Measurements from ENCODE around the gene CCDC88A. TPM values are rescaled to one million over a fixed set of nuclear protein-coding genes. Genes with fewer than 3 reads are reported as not detected.
"Not testable (repeated sequence)": the region's sequence is repeated elsewhere in the genome, so short reads cannot be mapped to it uniquely, and the experiment has no call there.

Gene CCDC88A
- polyA plus RNA-seq, 1 of the 3 experiments (the other 2 are of a cell fraction) = 7.0 TPM

- peak overlapping the region; percentile 90 for H3K4me2 ChIP-seq
- peak overlapping the region; percentile 91 for H2AFZ ChIP-seq (ENCODE audit: low read depth)
- H3K9me2 ChIP-seq = no peaks in the 10 kb centered on the region
- no peak for DNase-seq
- 8% methylated on average over 13 of the region's 13 CpGs for WGBS (ENCODE audit: low lambda C conversion rate)
- no peak for TF ChIP-seq RCOR1 (IDR thresholded peaks at IDR 0.05; ENCODE audit: low read length)
- TF ChIP-seq CHD2 (IDR thresholded peaks at IDR 0.05; ENCODE audit: low read length, partially characterized antibody) = no peak
- TF ChIP-seq SIN3A (IDR thresholded peaks at IDR 0.05; ENCODE audit: borderline replicate concordance, low read depth, low read length) = no peak
- TF ChIP-seq REST (IDR thresholded peaks at IDR 0.05; ENCODE audit: low read depth, low read length) = no peak
- TF ChIP-seq NRF1 (IDR thresholded peaks at IDR 0.05; ENCODE audit: low read depth, low read length) = no peak
- no peak for TF ChIP-seq GABPA (IDR thresholded peaks at IDR 0.05; ENCODE audit: low read depth)
- no peak for TF ChIP-seq NFIC (IDR thresholded peaks at IDR 0.05; ENCODE audit: borderline replicate concordance)
- no peak for TF ChIP-seq CTCF (IDR thresholded peaks at IDR 0.05)
- no peak for TF ChIP-seq MXI1 (IDR thresholded peaks at IDR 0.05; ENCODE audit: low read depth, low read length)
- TF ChIP-seq USF2 (IDR thresholded peaks at IDR 0.05; ENCODE audit: borderline replicate concordance, low read depth, low read length) = no peak
- TF ChIP-seq TEAD4 (IDR thresholded peaks at IDR 0.05; ENCODE audit: borderline replicate concordance, insufficient read depth) = no peak
- no peak for TF ChIP-seq MAX (IDR thresholded peaks at IDR 0.05; ENCODE audit: low read depth)
- TF ChIP-seq ELF1 (IDR thresholded peaks at IDR 0.05) = no peak
- TF ChIP-seq JUND (IDR thresholded peaks at IDR 0.05) = no peak
- TF ChIP-seq TCF12 (IDR thresholded peaks at IDR 0.05) = no peak
- TF ChIP-seq POLR2AphosphoS5 (IDR thresholded peaks at IDR 0.05; ENCODE audit: low read depth, low read length) = no peak
- no peak for TF ChIP-seq YY1 (IDR thresholded peaks at IDR 0.05; ENCODE audit: low read depth)
- TF ChIP-seq EP300 (IDR thresholded peaks at IDR 0.05; ENCODE audit: borderline replicate concordance in 1 of 2, low read depth in 1 of 2, low read length in 1 of 2) = no peak
- no peak for TF ChIP-seq FOXM1 (IDR thresholded peaks at IDR 0.05; ENCODE audit: low read depth)
- no peak for TF ChIP-seq MEF2A (IDR thresholded peaks at IDR 0.05; ENCODE audit: borderline replicate concordance, low read depth)
- H3K4me3 ChIP-seq (ENCODE audit: low read depth in 2 of 2, low read length in 1 of 2) = peak overlapping the region; percentile 70 to 90
- ChIA-PET CTCF (interaction anchor here (1.2 to 1.8 kb wide), 2 partner anchors 9 to 252 kb away, joined by 3 to 8 read pairs; no protein-coding TSS in a partner anchor), POLR2A (interaction anchor here (0.7 kb wide), 1 partner anchor 39 kb away, joined by 3 read pairs; no protein-coding TSS in a partner anchor)
- H3K79me2 ChIP-seq (ENCODE audit: insufficient read depth) = peaks cover 19% of the 10 kb centered on the region
- H3K4me1 ChIP-seq (ENCODE audit: control insufficient read depth in 1 of 2, insufficient read depth in 2 of 2, low read depth in 1 of 2, low read length in 1 of 2) = peaks cover 0 to 6% of the 10 kb centered on the region in 2 experiments; a peak in 2 of 4 replicates
- H3K36me3 ChIP-seq (replicated peaks in 1 of 2; ENCODE audit: control insufficient read depth in 1 of 2, insufficient read depth in 2 of 2, low read length in 1 of 2) = peaks cover 15 to 22% of the 10 kb centered on the region in 2 experiments
- H3K27ac ChIP-seq (ENCODE audit: low read depth in 2 of 2, low read length in 1 of 2) = peak overlapping the region; percentile 78 to 85
- H3K9ac ChIP-seq = peak overlapping the region; percentile 87
- H3K27me3 ChIP-seq (ENCODE audit: insufficient read depth) = no peaks in the 10 kb centered on the region
- H3F3A ChIP-seq (replicated peaks; ENCODE audit: insufficient read depth) = peaks cover 7% of the 10 kb centered on the region
- H4K20me1 ChIP-seq (ENCODE audit: insufficient read depth) = no peaks in the 10 kb centered on the region
- H3K9me3 ChIP-seq = no peaks in the 10 kb centered on the region
Measured at GRCh38 chr2:55268288-55268906, 151.3 kb downstream of the CCDC88A start.

GRCh38 chr2:55259586-55259985 is 160.1 kb downstream of the CCDC88A start:
- H3K9me3 ChIP-seq; DNase-seq; H3K4me1 ChIP-seq (ENCODE audit: control insufficient read depth in 1 of 2, insufficient read depth in 2 of 2, low read depth in 1 of 2, low read length in 1 of 2); H3K27ac ChIP-seq (ENCODE audit: low read depth in 2 of 2, low read length in 1 of 2); H2AFZ ChIP-seq (ENCODE audit: low read depth); H3K9me2 ChIP-seq; H3K4me3 ChIP-seq (ENCODE audit: low read depth in 2 of 2, low read length in 1 of 2); H3K9ac ChIP-seq; H3K27me3 ChIP-seq (ENCODE audit: insufficient read depth); H3F3A ChIP-seq (replicated peaks; ENCODE audit: insufficient read depth); POLR2A ChIA-PET; H4K20me1 ChIP-seq (ENCODE audit: insufficient read depth); H3K79me2 ChIP-seq (ENCODE audit: insufficient read depth); H3K4me2 ChIP-seq: not testable (repeated sequence)
- CTCF ChIA-PET = interaction anchor here (0.6 to 2.5 kb wide), 2 partner anchors 8 to 427 kb away, joined by 3 to 8 read pairs; no protein-coding TSS in a partner anchor
- peaks cover 38 to 53% of the 10 kb centered on the region in 2 experiments for H3K36me3 ChIP-seq (replicated peaks in 1 of 2; ENCODE audit: control insufficient read depth in 1 of 2, insufficient read depth in 2 of 2, low read length in 1 of 2)
- WGBS (ENCODE audit: low lambda C conversion rate) = 98% methylated on average over 3 of the region's 3 CpGs
